ENCODE data around the gene OAF. TPM values are rescaled to one million over a fixed set of nuclear protein-coding genes. Genes with fewer than 3 reads are reported as not detected.

Gene OAF
- polyA plus RNA-seq, 2 of the 4 experiments (the other 2 are of a cell fraction) = 3.0 to 3.8 TPM

- Histone ChIP-seq H3K4me2 (no peak overlapping the region), H3K4me1 (0 out of 3 replicates have a peak, but pooled peaks cover 6% of the 10 kb centered on the region), H3K4me3 (no peak overlapping the region), H3K9me3 (no peaks in the 10 kb centered on the region), H3K27ac (no peak overlapping the region)
- ChIA-PET POLR2A (no interaction called here), CTCF (interaction anchor here (1.0 to 5.0 kb wide), 7 partner anchors 13 to 87 kb away, joined by 3 to 27 read pairs (median 4); no protein-coding TSS in a partner anchor)
- ATAC-seq = no peak
- no peak for DNase-seq (ENCODE audit: low read depth in 1 of 2, low spot score in 1 of 2)
- TF ChIP-seq FOSB (CRISPR knock-in tag; IDR thresholded peaks at IDR 0.05) (no peak), CHD2 (IDR thresholded peaks at IDR 0.05; ENCODE audit: low read length, partially characterized antibody) (no peak), RARB (CRISPR knock-in tag; IDR thresholded peaks at IDR 0.05) (no peak), ZSCAN20 (CRISPR knock-in tag; IDR thresholded peaks at IDR 0.05) (no peak), NFE2L2 (conservative IDR thresholded peaks at IDR 0.05; ENCODE audit: low read length) (no peak), RAD21 (conservative IDR thresholded peaks at IDR 0.05 in 1 of 2, IDR thresholded peaks at IDR 0.05 in 1 of 2) (no peak), RFX5 (IDR thresholded peaks at IDR 0.05) (no peak), HES2 (IDR thresholded peaks at IDR 0.05) (no peak), JUN (IDR thresholded peaks at IDR 0.05) (no peak), KDM1A (IDR thresholded peaks at IDR 0.05; ENCODE audit: low read depth) (no peak), SREBF2 (IDR thresholded peaks at IDR 0.05) (no peak), HDAC2 (IDR thresholded peaks at IDR 0.05) (no peak), RNF2 (IDR thresholded peaks at IDR 0.05; ENCODE audit: borderline replicate concordance, low read depth) (no peak), ZNF302 (CRISPR knock-in tag; IDR thresholded peaks at IDR 0.05) (no peak)
- 90% methylated on average over 5 of the region's 8 CpGs for WGBS (ENCODE audit: missing lambda C conversion rate)
- no peak for FAIRE-seq
Measured at GRCh38 chr11:120216426-120217102, 5.7 kb downstream of the OAF start.

GRCh38 chr11:120217526-120217925, 6.7 kb downstream of the OAF start:
- CTCF ChIA-PET = interaction anchor here (1.2 to 2.5 kb wide), 4 partner anchors 12 to 86 kb away, joined by 3 to 10 read pairs (median 4); no protein-coding TSS in a partner anchor

More at GRCh38 chr11:120217526-120217925, 6.7 kb downstream of the OAF start:
- POLR2A ChIA-PET = no interaction called here
- FAIRE-seq (no peak), ATAC-seq (no peak), DNase-seq (ENCODE audit: low read depth in 1 of 2, low spot score in 1 of 2) (no peak)
- Histone ChIP-seq H3K4me3 (no peak overlapping the region), H3K9me3 (no peaks in the 10 kb centered on the region), H3K27ac (no peak overlapping the region), H3K4me1 (no peaks in the 10 kb centered on the region), H3K4me2 (no peak overlapping the region)
- TF ChIP-seq ZNF302 (CRISPR knock-in tag; IDR thresholded peaks at IDR 0.05) (no peak), KDM1A (IDR thresholded peaks at IDR 0.05; ENCODE audit: low read depth) (no peak), ZSCAN20 (CRISPR knock-in tag; IDR thresholded peaks at IDR 0.05) (no peak), CBX8 (IDR thresholded peaks at IDR 0.05) (no peak), SMC3 (IDR thresholded peaks at IDR 0.05) (no peak), CHD2 (IDR thresholded peaks at IDR 0.05; ENCODE audit: low read length, partially characterized antibody) (no peak), FOSB (CRISPR knock-in tag; IDR thresholded peaks at IDR 0.05) (no peak), HES2 (IDR thresholded peaks at IDR 0.05) (no peak), RAD21 (conservative IDR thresholded peaks at IDR 0.05 in 1 of 2, IDR thresholded peaks at IDR 0.05 in 1 of 2) (no peak), NPAS2 (CRISPR knock-in tag; IDR thresholded peaks at IDR 0.05; ENCODE audit: borderline replicate concordance) (no peak), CEBPB (IDR thresholded peaks at IDR 0.05) (no peak), BHLHE40 (IDR thresholded peaks at IDR 0.05; ENCODE audit: low read depth, low read length) (no peak), MAFK (IDR thresholded peaks at IDR 0.05; ENCODE audit: partially characterized antibody) (no peak), HMGXB4 (CRISPR knock-in tag; IDR thresholded peaks at IDR 0.05; ENCODE audit: borderline replicate concordance) (no peak)
- TF ChIP-seq, protein P1, sequence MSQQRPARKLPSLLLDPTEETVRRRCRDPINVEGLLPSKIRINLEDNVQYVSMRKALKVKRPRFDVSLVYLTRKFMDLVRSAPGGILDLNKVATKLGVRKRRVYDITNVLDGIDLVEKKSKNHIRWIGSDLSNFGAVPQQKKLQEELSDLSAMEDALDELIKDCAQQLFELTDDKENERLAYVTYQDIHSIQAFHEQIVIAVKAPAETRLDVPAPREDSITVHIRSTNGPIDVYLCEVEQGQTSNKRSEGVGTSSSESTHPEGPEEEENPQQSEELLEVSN (IDR thresholded peaks at IDR 0.05; ENCODE audit: borderline replicate concordance, low read depth) = no peak
- 91% methylated on average over 12 of the region's 12 CpGs for WGBS (ENCODE audit: missing lambda C conversion rate)

All from A549 (cell line).